Upper lobe of right lung (tissue), 1 donor: ENCODE data around the gene PEX11G. TPM values are rescaled to one million over a fixed set of nuclear protein-coding genes. Genes with fewer than 3 reads are reported as not detected.

Source experiments
- ATAC-seq: fragments of 200-7000 bp; cut with Tn5 transposase; one replicate; pipeline ENCODE4 v1.9.1; 2020; ENCODE audit warnings: mild to moderate bottlenecking, moderate library complexity
- DNase-seq: peaks from one replicate; pipeline ENCODE4 v3.0.0-alpha.2; 2020
- H3K27ac ChIP-seq: fragments of 200-600 bp; one replicate; pipeline ENCODE4 v1.8.0; 2022
- H3K27me3 ChIP-seq: fragments of 200-600 bp; one replicate; pipeline ENCODE4 v1.8.0; 2022; ENCODE audit warnings: mild to moderate bottlenecking
- H3K36me3 ChIP-seq: fragments of 200-600 bp; one replicate; pipeline ENCODE4 v1.8.0; 2022
- H3K4me1 ChIP-seq: fragments of 200-600 bp; one replicate; pipeline ENCODE4 v1.8.0; 2022
- H3K4me3 ChIP-seq: fragments of 200-600 bp; one replicate; pipeline ENCODE4 v1.8.0; 2022; ENCODE audit warnings: mild to moderate bottlenecking
- H3K9me3 ChIP-seq: fragments of 200-600 bp; one replicate; pipeline ENCODE4 v1.8.0; 2022
- intact Hi-C: fragments of 100-400 bp; cut with DNase I; formaldehyde crosslinking; loops from one replicate; pipeline ENCODE4 v1.11.0; 2022
- total RNA-seq: library from RNA; stranded (reverse); fragmentation: NEBNext Ultra II Directional; extraction: Animal tissue kit (Norgen Biotek cat#: 25700); gene quantifications from one replicate; pipeline ENCODE4 v1.2.1, GENCODE V29; 2021
- TF ChIP-seq, protein P1 (sequence below): fragments of 200-600 bp; IDR thresholded peaks from one replicate; pipeline ENCODE4 v1.8.0; 2022; ENCODE audit warnings: antibody characterized with exemption
- donor health status: DM: no; HTN: yes; CAD: no; lungs with severe emphysema.

PEX11G gene
- total RNA-seq, 1 donor from 2014 or later = 3.6 TPM

DNA sequence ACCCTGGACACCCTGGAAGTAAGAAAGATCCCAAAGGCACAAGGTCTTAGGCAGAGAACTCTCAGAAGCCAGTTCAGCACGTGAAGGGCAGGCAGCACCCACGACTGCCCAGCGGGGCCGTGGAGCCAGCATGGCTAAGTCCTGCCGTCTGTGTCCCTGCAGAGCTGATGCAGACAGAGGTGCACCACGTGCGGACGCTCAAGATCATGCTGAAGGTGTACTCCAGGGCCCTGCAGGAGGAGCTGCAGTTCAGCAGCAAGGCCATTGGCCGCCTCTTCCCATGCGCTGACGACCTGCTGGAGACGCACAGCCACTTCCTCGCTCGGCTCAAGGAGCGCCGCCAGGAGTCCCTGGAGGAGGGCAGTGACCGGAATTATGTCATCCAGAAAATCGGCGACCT is 44.8 kb downstream of the PEX11G start:
- DNase-seq (no peak), ATAC-seq (no peak)
- intact Hi-C loops = no loop called here
- no peaks in the 10 kb centered on the region for H3K27me3 ChIP-seq
- TF ChIP-seq, protein P1, sequence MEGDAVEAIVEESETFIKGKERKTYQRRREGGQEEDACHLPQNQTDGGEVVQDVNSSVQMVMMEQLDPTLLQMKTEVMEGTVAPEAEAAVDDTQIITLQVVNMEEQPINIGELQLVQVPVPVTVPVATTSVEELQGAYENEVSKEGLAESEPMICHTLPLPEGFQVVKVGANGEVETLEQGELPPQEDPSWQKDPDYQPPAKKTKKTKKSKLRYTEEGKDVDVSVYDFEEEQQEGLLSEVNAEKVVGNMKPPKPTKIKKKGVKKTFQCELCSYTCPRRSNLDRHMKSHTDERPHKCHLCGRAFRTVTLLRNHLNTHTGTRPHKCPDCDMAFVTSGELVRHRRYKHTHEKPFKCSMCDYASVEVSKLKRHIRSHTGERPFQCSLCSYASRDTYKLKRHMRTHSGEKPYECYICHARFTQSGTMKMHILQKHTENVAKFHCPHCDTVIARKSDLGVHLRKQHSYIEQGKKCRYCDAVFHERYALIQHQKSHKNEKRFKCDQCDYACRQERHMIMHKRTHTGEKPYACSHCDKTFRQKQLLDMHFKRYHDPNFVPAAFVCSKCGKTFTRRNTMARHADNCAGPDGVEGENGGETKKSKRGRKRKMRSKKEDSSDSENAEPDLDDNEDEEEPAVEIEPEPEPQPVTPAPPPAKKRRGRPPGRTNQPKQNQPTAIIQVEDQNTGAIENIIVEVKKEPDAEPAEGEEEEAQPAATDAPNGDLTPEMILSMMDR = no peak
- peaks cover 85% of the 10 kb centered on the region for H3K36me3 ChIP-seq
- H3K27ac ChIP-seq = no peak overlapping the region
- H3K4me3 ChIP-seq = no peak overlapping the region
- H3K9me3 ChIP-seq = no peaks in the 10 kb centered on the region
- no peaks in the 10 kb centered on the region for H3K4me1 ChIP-seq

DNA sequence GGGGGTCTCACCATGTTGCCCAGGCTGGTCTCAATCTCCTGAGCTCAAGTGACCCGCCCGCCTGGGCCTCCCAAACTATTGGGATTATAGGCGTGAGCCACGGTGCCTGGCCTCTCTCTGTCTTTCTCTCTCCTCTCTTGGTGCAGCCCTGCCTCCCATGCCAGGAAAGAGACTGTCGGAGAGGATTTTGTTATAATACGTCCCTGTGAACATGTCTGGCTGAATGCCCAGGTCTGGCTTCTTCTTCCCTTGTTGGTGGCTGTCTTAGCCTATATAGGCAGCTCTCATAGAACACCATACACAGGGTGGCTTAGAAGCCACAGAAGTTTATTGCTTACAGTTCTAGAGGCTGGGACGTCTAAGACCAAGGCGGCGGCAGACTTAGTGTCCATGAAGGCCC is 46.4 kb downstream of the PEX11G start:
- Histone ChIP-seq H3K4me1 (no peaks in the 10 kb centered on the region), H3K27me3 (no peaks in the 10 kb centered on the region), H3K4me3 (no peak overlapping the region), H3K27ac (no peak overlapping the region), H3K9me3 (no peaks in the 10 kb centered on the region), H3K36me3 (peaks cover 72% of the 10 kb centered on the region)
- TF ChIP-seq, protein P1 = no peak
- no peak for ATAC-seq
- no peak for DNase-seq
- intact Hi-C loops = no loop called here

DNA sequence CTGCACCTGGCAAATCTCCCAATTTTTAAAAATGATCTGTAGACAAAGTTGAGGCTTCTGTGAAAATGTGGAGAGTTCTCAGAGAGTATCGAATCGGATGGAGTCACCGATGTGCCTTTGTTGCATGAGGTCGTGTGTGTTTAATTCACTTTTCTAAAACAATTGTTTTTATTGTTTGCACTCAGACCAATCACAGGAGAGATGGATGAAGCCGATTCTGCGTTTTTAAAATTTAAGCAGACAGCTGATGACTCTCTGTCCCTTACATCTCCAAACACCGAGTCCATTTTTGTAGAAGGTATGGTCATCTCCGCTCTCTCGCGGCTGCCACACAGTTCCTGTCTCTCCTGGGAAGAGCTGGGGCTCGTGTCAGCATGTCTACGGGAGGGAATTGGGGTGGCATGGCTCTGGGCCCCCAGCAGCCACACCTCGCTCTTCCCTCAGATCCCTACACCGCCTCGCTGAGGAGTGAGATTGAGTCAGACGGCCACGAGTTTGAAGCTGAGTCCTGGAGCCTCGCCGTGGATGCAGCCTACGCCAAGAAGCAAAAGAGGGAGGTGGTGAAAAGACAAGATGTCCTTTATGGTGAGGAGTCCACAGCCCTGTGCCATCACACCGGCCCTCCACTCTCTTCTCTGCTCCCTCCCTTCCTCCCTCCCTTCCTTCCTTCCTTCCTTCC is 47.2 kb downstream of the PEX11G start:
- Histone ChIP-seq H3K27me3 (no peaks in the 10 kb centered on the region), H3K36me3 (peaks cover 64% of the 10 kb centered on the region), H3K4me3 (no peak overlapping the region), H3K9me3 (no peaks in the 10 kb centered on the region), H3K4me1 (no peaks in the 10 kb centered on the region), H3K27ac (no peak overlapping the region)
- intact Hi-C loops = no loop called here
- DNase-seq = no peak
- TF ChIP-seq, protein P1 = no peak
- ATAC-seq = no peak

DNA sequence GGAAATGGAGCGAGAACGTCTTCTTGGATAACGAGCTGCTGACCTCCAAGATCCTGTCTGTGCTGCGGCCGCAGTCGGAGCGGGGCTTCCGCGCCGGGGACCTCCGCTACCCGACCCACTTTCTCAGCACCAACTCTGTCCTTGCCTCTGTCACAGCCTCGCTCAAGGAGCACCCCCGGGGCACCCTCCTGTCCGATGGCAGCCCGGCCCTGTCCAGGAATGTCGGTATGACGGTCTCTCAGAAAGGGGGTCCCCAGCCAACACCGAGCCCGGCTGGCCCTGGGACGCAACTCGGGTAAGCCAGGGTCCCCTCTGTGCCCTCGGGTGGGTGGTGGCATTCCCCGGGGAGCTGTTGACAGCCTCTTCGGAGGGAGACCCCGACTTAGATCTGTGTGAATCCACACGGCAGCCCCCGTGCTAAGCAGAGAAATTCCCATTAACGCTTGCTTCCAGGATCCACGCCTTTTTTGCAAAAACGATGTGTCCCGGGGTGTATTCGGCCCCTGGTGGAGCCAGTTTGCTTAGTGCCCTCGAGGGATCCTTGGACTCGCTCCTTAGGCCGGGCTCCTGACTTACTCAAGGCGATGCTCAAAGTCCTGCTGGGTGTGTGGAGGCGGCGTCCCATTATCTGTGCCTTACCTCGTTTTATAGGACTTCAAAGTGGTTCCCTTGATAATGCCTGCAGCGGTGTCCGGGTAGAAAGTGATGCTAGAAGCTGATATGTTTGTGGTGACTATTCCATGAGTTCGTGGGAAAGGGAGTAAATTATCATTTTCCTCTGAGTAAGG is 48.5 kb downstream of the PEX11G start:
- DNase-seq (no peak), ATAC-seq (no peak)
- TF ChIP-seq, protein P1 = no peak
- Histone ChIP-seq H3K27me3 (no peaks in the 10 kb centered on the region), H3K4me3 (no peak overlapping the region), H3K27ac (no peak overlapping the region), H3K9me3 (no peaks in the 10 kb centered on the region), H3K36me3 (peaks cover 51% of the 10 kb centered on the region), H3K4me1 (no peaks in the 10 kb centered on the region)
- intact Hi-C loops = no loop called here

DNA sequence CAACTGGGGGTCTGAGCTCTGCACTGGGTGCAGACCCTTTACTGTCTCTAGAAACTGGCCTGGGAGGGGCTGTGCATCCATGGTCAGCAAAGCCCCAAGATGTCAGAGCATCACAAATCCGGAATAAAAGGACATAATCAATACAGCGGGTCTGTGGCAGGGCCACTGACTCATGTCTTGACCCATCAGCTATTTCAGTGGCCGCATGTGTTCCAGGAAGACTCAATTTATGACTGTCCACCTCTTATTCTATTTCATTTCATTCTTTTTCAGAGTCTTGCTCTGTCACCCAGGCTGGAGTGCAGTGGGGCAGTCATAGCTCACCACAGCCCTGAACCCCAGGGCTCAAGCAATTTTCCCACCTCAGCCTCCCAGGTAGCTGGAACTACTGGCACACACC is 53.2 kb downstream of the PEX11G start:
- Histone ChIP-seq H3K9me3 (no peaks in the 10 kb centered on the region), H3K4me1 (no peaks in the 10 kb centered on the region), H3K36me3 (peaks cover 14% of the 10 kb centered on the region), H3K4me3 (no peak overlapping the region), H3K27me3 (no peaks in the 10 kb centered on the region), H3K27ac (no peak overlapping the region)
- intact Hi-C loops = no loop called here
- DNase-seq (no peak), ATAC-seq (no peak)
- TF ChIP-seq, protein P1 = no peak
